Brain pericyte (primary cell): ENCODE data around the gene DAB2.

Experiments
- DNase-seq: peaks from one replicate; pipeline ENCODE4 v3.0.0-alpha.2; 2012; ENCODE audit warnings: low read depth, low spot score

The DAB2 gene

GRCh38 chr5:39424736-39425637 lies at the start of gene DAB2:
Gene DAB2 (minus strand): TSS chr5:39424980. CDS start chr5:39394320, 30,660 bp downstream.
- peak; percentile 81 for DNase-seq

GRCh38 chr5:39473156-39473775 lies 48.5 kb upstream of the DAB2 start:
- DNase-seq, result peak; percentile 75

DNA sequence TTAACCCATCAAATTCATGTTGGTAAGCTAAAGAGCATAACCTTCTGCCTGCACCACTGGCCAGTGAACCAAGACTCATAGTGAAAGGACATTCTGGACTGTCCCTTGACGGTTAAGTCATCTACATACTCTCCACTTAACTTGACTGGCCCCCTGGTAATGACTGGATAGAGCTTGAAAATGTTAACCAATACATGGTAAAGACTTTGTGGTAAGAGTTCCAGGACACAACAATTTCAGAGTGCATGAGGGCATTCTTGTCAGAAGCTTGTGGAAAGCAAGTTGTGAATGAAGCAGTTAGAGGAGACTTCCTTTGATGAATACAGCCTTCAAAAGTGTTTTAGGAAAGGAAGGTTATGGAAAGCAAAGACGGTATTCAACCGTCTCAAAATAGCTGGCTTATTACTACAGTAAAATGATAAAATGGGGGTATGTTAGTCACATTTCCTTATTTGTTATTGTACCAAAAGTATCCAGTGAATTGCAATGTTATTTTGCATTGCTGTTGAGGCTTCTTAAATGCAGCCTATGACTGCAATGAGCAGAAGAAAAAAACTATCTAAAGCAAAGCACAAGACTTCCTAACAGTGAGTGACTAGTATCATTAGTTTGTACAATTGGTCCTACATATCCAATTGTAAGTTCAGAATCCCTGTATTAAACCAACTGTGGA lies 47.2 kb upstream of the DAB2 start:
- DNase-seq, result no peak

- no peak for DNase-seq
Observed at GRCh38 chr5:39470811-39471210, 46.0 kb upstream of the DAB2 start.

GRCh38 chr5:39469777-39470415 lies 45.1 kb upstream of the DAB2 start:
- no peak for DNase-seq

DNA sequence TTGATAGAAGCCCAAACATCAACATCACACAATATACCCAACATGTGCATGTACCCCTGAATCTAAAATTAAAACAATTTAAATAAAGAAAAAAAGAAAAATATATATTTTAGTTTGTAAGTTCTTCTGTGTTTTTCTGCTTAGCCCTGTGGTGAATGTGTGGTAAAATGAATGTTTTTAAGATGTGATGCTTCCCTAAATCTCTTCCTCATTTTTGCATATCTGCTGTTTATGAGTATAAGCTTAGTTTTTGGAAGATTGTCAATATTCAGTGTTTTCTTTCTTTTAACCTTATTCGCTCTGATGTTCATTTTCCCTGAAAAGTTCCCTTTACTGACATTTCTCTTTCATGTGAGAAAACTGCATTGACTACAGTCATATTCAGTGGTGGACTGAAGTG lies 44.4 kb upstream of the DAB2 start:
- DNase-seq, result no peak

- no peak for DNase-seq
Observed at GRCh38 chr5:39466846-39467245, 42.1 kb upstream of the DAB2 start.

- no peak for DNase-seq
Observed at GRCh38 chr5:39465843-39466242, 41.1 kb upstream of the DAB2 start.

- DNase-seq, result no peak
Observed at GRCh38 chr5:39465097-39465496, 40.3 kb upstream of the DAB2 start.

DNA sequence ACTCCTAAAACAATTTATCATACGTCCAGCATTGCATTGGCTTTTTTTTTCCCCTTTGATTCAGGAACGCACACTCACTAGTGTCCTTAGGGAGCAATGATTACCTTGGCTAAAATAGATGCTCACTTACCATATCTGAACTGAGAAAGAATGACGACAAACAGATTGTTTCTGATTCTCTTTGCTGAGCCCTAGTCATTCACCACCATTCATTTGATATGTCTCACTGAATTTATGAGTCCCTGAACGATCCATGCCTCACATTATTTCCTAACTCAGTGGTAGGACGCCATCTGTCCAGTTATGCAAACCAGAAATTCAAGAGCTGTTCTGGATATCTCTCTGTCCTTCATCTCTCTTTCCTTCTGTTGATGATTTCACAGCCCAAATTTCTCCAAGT lies 39.3 kb upstream of the DAB2 start:
- DNase-seq, result no peak

GRCh38 chr5:39462211-39462610 lies 37.4 kb upstream of the DAB2 start:
- no peak for DNase-seq

- DNase-seq, result no peak
Observed at GRCh38 chr5:39461007-39461682, 36.4 kb upstream of the DAB2 start.

- no peak for DNase-seq
Observed at GRCh38 chr5:39459907-39460306, 35.1 kb upstream of the DAB2 start.

DNA sequence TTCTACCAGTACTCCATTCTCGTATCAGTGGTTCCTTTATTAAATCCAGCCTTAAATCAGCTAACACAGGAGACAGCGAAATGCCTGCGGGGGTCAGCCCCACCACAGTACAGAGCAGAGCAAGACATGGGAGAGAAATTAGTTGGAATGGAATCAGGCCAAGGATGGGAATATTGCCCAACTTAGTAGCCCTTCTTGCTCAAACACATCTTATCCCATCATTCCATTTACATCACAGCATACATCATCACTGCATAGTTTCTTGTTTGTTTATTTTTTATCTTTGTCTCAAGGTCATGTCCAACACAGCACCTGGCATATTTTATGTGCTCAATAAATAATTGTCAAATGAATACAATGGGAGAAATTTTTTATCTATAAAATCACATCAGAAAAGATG lies 34.3 kb upstream of the DAB2 start:
- DNase-seq, result no peak

DNA sequence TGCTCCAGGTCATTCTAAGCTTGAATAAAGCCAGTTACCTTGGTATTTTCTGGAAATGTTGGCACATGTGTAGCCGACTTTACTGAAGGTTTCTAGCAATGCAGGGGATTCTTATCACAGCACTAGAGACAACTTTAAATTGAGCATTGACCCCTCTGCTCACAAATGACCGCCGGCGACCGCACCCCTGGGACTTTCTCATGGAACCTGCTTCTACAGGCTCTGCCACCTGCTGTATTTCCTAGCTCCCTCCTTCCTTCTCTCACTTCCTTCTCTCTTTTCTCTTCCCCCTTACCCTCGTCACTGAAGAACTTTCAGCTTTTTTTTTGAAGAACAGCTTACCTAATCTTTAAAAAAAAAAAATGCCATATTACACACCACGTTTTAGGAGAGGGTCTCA lies 30.9 kb upstream of the DAB2 start:
- DNase-seq, result no peak

DNA sequence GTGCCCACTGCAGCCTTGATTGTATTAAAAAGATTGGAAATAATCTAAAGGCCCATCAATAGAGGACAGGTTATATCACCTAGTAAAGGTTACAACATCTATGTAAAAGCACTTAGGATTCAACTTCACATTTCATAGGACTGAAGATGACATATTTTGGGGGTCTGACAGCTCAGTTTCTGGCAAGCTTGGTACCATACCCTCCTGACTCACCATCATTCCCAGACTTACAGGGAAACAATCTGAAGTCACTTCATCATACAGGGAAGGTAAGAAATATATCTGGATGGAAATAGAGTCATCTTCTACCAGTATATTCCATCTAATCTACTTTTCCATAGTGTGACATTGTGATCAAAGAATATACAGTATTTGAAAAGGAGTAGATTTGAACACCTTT lies 28.8 kb upstream of the DAB2 start:
- DNase-seq, result no peak

GRCh38 chr5:39452846-39453245 lies 28.1 kb upstream of the DAB2 start:
- no peak for DNase-seq

DNA sequence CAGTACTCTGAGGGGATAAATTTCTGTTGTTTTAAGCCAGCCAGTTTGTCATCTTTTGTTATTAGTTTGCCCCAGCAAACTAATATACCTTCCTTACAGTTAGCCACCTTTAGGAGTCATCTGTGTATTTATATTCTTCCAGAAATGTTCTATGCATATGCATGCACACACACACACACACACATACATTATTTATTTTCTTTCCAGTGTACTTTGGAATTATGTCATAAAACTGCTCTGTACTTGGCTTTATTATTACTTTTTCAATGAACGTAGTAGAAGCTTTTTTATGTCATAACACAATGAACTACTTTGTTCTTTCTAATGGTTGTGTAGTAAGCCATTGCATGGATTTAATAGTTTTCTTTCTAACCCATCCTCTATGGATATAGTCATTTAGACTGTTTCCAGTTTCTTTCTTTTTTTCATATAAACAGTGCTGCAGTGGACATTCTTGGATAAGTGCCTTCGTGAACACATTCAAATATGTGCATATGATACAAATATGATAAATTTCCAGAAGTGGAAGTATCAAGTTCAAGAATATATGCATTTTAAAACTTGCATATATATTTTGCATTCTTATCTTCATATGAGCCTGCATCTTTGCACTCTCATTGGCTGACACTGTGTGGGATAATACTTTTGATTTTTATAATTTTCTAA lies 26.6 kb upstream of the DAB2 start:
- no peak for DNase-seq

DNA sequence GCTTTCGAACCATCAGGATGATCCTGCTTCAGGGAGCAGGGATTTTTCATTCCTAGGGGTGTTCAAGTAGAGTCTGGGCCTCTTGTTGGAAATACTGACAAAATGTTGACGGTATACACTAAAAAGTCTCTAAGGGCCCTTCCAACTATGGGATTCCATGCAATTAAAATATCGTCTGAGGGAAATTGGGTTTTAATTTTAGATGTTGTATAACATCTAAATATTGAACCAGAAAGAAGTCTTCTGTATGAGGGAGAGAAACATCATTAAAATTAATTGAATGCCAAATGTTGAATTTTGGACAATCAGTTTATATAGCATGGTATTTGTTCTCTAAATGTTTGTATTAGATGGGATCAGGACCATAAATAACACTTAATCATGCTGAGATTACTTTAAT lies 25.7 kb upstream of the DAB2 start:
- DNase-seq, result no peak

GRCh38 chr5:39449591-39449990 lies 24.8 kb upstream of the DAB2 start:
- DNase-seq, result no peak

GRCh38 chr5:39448506-39449128 lies 23.8 kb upstream of the DAB2 start:
- no peak for DNase-seq
